NCI-H187 treated with DMSO at 0.1 percent for 48 hours (cell line): Measurements from ENCODE around the gene NAGLU.
"Not testable (repeated sequence)": the region's sequence is repeated elsewhere in the genome, so short reads cannot be mapped to it uniquely, and the experiment has no call there.

Experiments
- DNase-seq: peaks from one replicate; lab custom pipeline; 2025; lab: John Stamatoyannopoulos, UW

NAGLU gene

GRCh38 chr17:42545755-42546505, 9.9 kb downstream of the NAGLU start:
- not testable (repeated sequence) for DNase-seq

GRCh38 chr17:42547001-42547461, 11.0 kb downstream of the NAGLU start:
- DNase-seq, result no peak

- DNase-seq, result no peak
These were observed 11.6 kb downstream of the NAGLU start for GRCh38 chr17:42547698-42548069.

- DNase-seq, result peak; percentile 35
These were observed 12.2 kb downstream of the NAGLU start for GRCh38 chr17:42548070-42548837.

- no peak for DNase-seq
These were observed 13.1 kb downstream of the NAGLU start for GRCh38 chr17:42548993-42549755.

GRCh38 chr17:42552736-42553135, 16.7 kb downstream of the NAGLU start, which contains the start of gene HSD17B1:
TSS of gene HSD17B1 (plus strand) at chr17:42552923. CDS start at chr17:42552934, 11 bp downstream.
- not testable (repeated sequence) for DNase-seq

GRCh38 chr17:42553161-42553818, 17.2 kb downstream of the NAGLU start:
- DNase-seq, result no peak

GRCh38 chr17:42553866-42554249, 17.8 kb downstream of the NAGLU start:
- no peak for DNase-seq

- DNase-seq, result no peak
These were observed 18.4 kb downstream of the NAGLU start for GRCh38 chr17:42554250-42555121.

- no peak for DNase-seq
These were observed 19.1 kb downstream of the NAGLU start for GRCh38 chr17:42555122-42555622.

GRCh38 chr17:42555961-42556617, 20.0 kb downstream of the NAGLU start:
- not testable (repeated sequence) for DNase-seq

- DNase-seq, result no peak
These were observed 23.0 kb downstream of the NAGLU start for GRCh38 chr17:42559075-42559474.

GRCh38 chr17:42560246-42560645, 24.2 kb downstream of the NAGLU start:
- no peak for DNase-seq

- peak; percentile 84 for DNase-seq
These were observed 25.9 kb downstream of the NAGLU start, which contains the start of gene COASY for GRCh38 chr17:42561897-42562387. TSS of gene COASY (plus strand) at chr17:42562148. CDS start at chr17:42562623, 475 bp downstream.

- no peak for DNase-seq
These were observed 26.5 kb downstream of the NAGLU start for GRCh38 chr17:42562388-42563142.

GRCh38 chr17:42563143-42563509, 27.1 kb downstream of the NAGLU start:
- no peak for DNase-seq

GRCh38 chr17:42563543-42563942, 27.5 kb downstream of the NAGLU start:
- no peak for DNase-seq

GRCh38 chr17:42563950-42564349, 27.9 kb downstream of the NAGLU start:
- DNase-seq, result no peak
